Measurements from ENCODE around the gene CDK11B.

CDK11B gene

DNA sequence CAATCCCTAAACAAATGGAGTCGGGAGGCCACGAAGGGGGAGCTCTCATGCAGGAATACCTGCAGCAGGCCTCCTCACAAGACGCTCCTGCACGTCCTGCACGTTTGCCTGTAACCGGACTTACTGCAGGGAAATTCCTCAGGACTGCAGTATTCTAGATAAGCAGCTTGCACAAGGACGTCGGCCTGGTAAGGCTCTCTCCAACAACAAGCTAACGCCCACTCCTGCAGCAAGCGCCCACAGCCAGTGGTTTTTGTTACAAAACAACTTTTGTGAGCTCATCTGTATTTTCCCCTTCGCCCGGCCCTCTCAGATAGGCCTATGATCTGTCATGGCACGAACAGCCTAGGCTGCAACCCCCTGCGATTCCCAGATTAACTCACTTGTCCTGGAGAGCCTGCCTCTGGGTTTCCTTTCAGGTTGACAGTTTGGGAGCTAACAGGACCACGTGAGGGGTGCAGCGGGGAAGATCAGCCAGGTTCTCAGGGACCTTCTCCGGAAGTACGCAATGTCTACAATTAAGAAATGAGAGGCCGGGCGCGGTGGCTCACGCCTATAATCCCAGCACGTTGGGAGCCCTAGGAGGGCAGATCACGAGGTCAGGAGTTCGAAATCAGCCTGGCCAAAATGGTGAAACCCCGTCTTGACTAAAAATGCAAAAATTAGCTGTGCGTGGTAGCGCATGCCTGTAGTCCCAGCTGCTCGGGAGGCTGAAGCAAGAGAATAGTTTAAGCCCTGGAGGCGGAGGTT, 44.4 kb downstream of the CDK11B start:
- FAIRE-seq = no peak

DNA sequence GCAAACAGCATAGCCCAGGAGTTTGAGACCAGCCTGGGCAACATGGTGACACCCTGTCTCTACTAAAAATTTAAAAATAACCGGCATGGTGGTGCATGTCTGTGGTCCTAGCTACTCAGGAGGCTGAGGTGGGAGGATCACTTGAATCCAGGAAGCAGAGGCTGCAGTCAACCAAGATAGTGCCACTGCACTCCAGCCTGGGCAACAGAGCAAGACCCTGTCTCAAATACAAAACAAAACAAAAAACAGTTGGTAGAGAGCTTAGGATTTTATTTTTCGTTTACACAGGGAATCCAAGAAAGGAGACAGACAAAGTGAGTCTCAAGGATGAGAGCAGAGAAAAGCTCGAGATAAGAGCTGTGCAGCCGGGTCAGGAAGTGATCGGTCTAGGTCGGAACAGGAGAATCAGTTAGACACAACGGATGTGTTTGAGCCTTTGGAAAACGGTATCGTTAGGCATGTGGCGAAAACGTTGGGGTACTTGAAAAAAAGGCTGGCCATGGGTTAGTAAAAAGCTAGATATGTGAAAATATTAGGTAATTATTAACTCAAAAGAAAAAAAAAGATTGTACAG, 45.2 kb downstream of the CDK11B start:
- no peak for FAIRE-seq

DNA sequence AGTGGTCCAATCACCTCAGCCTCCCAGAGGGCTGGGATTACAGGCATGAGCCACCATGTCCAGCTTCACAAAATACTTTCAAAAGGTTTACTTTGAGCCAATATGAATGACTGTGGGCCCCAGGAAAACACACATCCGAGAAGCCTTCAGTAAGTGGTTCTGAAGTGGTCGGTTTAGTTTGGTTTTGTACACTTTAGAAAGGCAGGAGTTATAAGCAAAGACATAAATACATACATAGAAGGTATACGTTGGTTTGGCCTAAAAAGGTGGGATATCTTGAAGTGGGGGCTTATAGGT, 46.8 kb downstream of the CDK11B start:
- no peak for FAIRE-seq

DNA sequence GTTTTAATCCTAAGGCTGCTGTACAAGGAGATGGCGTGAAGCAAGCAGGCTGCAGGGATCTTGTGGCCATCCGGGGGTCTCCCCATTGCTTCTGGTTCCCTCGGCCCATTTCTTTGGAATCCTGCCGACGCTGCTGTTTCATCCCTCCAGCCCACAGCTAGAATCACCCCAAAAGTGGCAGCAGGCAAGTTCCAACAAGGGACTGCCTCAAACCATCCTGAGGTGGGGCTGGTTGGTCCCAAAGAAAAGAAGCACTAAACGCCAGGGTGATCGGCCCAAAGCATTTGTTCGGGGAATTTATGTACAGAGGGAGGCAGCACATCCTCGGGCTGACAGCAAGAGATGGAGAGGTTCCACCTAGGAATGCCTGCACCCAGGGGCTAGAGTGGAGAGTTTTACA, 48.0 kb downstream of the CDK11B start:
- no peak for FAIRE-seq

DNA sequence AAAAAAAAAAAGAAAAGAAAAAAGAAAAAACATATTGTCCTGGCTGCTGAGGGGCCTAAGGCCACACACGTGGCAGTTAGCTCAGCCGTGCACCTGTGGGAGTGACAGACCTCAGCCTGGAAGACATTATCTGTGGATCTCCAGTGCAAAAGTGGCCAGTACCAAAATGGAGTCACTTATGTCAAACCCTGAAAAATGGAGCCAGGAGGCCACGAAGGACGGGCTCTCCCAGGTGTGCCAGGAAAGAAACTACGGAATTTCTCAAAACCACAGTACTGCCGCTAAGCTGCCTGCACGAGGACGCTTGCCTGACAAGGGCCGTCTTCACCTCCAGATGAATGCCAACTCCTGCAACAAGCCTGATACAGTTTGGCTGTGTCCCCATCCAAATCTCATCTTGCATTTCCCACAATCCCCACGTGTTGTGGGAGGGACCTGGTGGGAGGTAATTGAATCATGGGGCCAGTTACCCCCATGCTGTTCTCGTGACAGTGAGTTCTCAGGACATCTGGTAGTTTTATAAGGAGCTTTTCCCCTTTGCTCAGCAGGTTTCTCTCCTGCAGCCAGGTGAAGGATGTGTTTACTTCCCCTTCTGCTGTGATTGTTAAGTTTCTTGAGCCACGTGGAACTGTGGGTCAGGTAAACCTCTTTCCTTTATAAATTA, 48.9 kb downstream of the CDK11B start:
- FAIRE-seq = no peak

DNA sequence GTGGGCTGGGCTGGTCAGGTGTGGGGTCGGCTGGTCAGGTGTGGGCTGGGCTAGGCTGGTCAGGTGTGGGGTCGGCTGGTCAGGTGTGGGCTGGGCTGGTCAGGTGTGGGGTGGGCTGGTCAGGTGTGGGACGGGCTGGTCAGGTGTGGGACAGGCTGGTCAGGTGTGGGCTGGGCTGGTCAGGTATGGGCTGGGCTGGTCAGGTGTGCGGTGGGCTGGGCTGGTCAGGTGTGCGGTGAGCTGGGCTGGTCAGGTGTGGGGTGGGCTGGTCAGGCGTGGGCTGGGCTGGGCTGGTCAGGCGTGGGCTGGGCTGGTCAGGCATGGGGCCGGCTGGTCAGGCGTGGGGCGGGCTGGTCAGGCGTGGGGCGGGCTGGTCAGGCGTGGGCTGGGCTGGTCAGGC, 52.6 kb downstream of the CDK11B start:
- no peak for FAIRE-seq

DNA sequence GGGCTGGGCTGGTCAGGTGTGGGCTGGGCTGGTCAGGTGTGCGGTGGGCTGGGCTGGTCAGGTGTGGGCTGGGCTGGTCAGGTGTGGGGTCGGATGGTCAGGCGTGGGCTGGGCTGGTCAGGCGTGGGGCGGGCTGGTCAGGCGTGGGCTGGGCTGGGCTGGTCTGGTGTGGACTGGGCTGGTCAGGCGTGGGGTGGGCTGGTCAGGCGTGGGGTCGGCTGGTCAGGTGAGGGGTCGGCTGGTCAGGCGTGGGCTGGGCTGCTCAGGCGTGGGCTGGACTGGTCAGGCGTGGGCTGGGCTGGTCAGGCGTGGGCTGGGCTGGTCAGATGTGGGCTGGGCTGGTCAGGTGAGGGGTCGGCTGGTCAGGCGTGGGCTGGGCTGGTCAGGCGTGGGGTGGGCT, 53.1 kb downstream of the CDK11B start:
- FAIRE-seq = no peak

DNA sequence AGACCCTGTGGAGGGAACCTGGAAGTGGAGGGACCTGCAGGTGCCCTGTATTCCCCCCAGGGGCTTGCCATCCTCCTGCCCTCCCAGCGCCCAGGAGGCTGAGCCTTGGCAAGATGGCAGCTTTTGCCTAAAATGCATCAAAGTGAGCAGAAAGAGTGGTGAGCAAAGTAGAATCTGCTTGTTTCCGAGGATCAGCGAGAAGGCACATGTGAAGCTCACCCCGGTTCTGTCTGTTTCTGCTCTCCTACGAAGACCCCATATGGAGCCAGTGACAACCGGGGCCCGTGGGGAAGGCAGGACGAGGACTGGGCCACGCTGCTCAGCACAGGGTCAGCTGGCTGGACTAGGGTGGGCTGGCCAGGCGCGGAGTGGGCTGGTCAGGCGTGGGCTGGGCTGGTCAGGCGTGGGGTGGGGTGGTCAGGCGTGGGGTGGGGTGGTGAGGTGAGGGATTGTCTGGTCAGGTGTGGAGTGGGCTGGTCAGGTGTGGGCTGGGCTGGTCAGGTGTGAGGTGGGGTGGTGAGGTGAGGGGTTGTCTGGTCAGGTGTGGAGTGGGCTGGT, 53.7 kb downstream of the CDK11B start:
- no peak for FAIRE-seq

DNA sequence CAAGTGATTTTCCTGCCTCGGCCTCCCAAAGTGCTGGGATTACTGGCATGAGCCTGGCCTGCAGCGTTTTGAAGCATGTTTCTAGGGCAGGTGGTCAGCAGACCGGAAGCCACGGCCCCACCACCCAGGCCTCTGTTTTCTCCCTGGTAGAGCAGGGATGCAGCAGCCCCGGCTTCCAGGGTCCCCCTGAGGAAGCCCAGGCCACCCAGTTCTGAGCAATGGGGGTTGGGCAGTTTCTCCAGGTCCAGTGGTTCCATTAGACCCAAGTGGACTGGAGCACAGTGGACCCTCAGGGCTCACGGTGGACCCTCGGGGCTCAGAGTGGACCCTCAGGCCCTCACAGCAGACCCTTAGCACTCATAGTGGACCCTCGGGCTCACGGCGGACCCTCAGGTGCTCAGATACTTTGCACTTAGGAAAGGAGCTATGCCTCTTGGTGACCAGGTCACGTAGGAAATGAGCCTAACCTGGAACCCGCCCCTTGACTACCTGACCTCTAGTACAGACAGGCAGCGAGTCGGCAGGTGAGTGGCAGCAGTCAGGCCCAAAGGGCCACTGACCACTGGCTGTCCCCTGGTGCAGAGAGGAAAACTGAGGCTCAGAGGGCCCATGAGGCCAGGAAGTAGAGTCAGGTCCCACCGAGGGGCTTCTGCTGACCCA, 54.3 kb downstream of the CDK11B start:
- no peak for FAIRE-seq

DNA sequence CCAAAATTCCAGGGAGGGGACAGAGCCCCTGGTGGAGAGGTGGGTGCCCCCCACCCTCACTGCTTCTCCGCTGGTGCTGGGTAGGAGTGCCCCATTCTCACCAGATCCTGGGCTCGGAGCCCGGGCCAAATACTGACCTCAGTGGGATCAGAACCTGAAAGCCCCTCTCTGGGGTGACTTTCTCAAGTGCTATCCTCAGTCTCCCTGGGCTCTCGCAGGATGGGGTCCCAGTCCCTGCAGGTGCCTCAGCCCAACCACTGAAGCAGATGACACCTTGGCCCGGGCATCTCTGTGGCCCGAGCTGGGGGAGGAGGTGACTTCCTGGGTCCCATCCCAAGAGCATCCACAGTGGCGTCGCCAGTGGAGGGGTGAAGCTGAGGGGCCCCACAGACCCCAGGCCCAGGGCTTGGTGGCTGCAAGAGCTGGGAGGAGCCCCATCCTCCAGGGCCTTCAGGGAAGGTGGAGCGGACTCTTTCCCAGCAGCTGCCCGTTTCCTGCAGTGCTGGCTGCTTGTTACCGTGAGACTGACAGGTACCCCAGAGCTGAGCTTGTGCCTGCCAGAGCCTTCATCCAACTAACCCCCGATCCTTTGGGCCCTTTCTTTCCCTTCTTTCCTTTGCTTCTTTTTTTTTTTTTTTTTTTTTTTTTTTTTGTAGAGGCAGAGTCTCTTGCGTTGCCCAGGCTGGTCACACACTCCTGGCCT, 55.0 kb downstream of the CDK11B start:
- FAIRE-seq = no peak

DNA sequence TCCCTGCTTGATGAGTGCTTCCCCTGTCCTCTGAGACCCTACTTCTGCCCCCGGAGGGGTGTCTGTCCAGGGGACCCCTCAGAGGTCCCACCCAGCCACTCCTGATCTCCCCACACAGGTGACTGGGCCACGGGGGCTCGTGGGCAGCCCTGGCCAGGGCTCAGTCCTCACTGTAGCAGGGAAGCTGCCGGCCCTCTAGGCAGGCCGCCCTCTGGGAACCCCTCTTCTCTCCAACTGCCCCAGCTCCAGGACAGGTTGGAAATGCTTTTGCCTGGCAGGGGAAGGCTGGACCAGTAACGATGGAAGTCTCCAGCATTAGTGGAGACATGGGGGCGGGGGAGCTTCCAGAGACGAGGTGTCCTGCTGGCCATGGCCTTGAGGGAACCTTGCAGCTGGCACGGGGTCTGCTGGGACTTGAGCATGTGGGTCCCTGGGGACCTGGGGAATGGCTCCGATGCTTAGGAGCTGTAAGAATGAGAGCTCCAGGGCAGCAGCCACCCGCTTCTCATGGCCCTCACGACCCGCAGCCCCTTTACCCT, 55.8 kb downstream of the CDK11B start:
- FAIRE-seq = no peak

DNA sequence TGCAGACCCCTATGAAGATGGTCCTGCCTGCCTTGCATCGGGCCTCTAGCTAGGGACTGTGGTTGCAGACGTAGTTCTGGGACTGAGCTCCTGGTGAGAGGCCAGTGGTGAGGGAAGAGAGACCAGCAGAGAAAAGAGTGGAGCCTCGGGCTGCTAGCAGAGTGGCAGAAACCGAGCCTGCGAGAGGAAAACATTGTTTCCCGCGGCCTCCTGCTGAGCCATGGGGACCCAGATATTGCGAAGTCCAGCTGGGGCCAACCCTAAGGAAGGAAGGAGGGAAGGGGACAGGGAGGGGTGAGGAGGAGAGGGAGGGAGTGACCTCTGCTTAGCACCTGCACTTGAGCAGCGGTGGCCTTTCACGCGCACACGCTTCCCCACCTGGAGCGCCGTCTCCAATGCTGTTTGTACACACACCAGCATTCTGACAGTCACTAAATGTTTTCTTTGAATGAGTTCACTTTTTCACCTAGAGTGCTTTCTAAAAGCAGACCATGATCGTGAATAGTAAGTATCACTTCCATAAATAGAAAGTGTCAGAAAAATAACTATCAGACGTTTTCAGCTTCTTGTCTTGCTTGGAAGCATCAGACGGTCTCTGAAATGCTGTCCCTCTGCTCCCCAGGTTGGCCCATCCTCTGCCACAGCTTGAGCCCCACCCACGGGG, 56.4 kb downstream of the CDK11B start:
- FAIRE-seq = no peak

DNA sequence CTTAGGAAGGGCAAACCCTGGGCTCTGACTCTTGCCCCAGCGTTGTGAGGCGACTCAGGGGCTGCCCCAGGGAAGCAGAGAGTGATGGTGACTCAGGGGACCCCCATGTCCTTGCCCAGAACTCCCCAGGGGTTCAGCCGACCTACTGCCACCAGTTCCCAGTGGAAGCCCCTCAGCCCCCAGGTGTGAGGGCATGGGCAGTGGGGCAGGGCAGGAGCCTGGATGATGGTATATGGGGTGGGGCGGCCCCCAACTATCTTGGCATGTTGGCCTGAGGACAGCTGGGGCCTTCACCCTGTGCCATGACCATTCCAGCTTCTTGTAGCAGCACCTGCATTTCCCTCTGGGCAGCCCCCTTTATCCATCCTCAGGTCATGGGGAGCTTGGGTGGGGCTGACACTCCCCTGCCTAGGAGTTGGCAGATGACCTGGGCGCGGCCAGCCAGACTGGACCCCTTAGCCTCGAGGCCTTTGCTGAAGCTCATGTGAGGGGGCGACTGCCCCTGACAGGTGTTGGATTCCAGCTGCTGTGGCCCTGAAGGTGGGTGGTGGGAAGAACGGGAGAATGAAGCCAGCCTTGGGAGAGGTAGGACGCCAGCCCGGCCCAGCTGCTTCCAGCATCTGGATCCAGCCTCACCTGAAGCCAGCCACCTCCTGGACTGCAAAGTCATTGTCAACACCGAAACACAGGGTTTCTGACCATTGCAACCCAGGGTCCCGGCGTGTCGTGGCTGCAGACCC, 57.1 kb downstream of the CDK11B start:
- FAIRE-seq = no peak

DNA sequence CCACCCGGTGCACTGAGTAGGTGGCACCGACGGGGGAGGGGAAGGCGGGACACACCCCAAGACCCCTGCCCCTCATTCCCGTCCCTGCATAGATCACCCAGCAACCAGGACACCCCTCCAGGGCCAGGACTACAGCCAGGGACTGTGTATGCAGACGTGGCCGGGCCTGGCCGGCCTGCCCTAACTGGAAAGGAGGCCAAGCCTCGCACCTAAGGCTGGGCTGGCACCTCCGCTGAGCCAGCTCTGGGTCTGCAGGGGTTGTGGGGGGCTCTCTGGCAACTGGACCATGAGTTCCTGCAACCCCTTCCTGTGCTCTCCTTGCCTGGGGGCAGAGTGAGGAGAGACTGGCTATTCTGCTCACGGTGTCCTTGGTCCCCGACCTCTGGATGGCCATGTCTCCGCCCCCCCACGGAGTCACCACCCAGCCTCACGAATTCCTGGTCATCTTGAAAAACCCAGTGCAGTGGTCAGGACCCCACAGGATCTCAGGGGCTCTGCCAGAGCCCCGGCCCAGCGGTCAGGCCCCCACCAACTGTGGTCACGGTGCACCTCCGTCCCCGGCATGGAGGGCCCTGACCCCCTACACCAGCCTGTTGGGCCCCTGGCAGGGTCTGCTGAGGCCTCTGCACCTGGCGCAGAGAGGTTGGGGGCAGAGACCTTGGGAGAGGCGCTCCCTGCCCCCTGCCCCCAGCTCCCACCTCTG, 57.8 kb downstream of the CDK11B start:
- no peak for FAIRE-seq

DNA sequence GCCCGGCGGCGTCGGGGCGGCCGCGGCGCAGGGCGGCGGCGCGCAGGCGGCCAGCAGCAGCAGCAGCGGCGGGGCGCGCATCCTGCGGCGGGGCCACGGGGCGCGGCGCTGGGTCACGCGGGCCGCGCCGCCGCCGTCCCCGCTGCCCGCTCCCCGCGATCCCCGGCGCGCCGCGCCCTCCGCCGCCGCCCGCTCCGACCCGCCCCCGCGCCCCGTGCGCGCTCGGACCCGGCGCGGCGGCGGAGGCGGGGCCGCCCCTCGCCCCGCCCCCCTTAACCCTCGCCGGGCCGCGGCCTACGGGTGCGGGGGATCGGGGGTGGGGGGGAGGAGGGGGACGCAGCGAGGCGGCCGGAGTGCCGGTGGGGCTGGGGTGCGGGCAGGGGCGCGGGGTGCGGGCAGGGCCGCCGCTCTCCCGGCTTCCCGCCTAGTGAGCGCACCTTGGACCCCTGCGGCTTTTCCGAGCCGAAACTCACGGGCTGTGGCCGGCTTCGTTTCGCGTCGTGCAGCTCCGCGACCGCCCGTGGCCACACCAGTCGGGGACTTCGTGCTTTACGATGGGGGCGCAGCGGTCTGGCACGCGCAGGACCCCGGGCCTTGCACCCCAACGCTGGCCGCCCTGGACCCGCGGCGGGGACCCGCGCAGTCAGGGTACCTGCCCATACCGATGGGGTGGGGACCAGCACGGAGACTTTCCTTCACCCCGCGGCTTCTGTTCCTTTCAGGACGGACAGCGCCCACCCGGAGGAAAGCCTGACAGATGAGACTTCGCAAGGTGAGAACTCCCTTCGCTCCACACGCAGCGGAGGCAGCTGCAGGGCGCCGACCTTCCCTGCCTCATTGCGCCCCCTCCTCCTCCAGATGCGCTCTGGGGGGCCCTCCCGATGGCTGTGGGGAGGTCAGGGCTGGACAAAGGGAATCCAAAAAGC, 58.6 kb downstream of the CDK11B start, which contains the start of gene FNDC10:
Gene FNDC10, minus strand, starts transcription at position 201 of the 926 bp plus-strand sequence. Its CDS starts 120 bp downstream, at position 81.
- FAIRE-seq = no peak

DNA sequence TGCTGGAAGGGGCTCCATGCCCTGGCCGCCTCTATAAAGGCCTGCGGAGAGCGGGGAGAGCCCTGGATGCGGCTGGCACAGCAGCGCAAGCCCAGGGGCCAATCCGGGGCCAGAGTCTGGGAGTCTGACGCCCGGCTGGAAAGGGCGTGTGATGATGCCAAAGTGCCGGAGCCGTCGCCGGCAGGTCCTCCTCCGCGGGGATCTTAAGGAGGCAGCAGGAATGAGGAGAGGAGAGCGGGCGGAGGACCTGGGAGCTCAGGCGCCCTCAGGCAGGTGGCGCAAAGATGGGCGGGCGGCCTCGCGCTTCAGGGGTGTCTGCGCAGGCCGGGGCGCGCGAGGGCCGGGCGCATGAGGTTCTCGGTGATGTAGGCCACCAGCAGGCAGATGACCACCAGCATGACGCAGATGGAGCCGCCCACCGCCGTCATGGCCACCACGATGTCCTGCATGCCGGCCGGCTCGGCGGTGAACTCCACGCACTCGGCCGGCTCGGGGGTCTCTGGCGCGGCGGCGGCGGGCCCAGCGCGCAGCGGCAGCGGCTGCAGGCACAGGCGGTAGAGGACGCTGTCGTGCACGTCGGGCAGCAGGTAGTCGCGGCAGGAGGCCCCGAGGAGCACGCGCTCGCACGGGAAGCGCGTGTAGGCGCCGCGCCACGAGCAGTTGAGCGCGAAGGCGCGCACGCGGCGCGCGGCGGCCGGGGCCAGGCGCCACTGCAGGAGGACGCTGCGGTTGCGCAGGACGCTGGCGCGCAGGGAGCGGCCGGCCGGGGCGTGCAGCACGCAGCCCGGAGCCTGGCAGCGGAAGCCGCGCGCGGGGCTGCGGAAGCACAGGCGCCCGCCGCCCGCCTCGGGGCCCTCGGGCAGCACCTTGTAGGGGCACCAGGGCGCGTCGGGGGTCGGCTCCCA, 59.5 kb downstream of the CDK11B start:
- FAIRE-seq = no peak

DNA sequence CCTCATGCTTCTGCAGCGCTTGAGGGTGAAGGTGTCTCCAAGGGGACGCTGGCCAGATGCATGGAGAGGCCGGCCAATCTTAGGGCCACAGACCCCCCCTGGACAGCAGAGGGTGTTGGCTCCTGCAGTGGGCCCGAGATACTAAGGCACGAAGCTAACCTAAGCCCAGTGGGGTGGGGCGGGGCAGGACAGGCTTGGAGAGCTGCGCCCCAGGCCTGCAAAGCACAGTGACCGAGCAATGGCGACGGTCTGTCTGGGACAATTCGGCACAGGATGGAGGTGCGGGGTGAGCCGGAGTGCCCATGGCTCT, 60.1 kb downstream of the CDK11B start:
- FAIRE-seq = no peak

DNA sequence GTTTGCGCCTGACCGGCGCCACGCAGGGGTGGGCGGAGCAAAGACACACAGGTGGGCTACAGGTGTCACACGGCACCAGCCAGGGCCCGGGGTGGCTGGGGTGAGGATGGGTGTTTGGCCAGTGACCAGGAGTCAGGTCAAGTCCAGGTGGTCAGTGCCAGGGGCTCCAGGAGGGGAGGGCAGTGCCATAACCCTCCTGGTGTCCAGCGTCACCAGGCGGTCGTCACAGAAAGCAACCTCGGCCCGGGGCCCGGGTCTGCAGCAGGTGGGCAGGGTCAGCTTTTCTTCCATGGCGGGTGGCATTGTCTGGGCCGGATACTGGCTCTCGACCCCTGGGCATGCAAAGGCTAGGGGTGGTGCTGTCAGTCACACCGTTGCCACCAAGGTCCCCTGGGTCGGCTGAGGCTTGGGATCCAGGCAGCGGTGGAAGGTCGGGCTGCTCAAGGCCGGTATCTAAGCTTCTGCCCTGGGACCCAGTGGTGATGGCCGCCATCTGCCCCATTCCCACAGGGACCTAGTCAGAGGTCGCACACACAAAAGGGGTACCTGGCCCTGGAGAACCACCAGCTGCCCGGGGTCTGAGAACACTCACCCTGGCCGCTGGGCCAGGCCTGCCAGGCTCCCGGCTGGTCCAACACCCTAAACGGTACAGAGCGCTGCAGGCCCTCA, 60.6 kb downstream of the CDK11B start:
- no peak for FAIRE-seq

Data from TTC549 (cell line).